ENCODE data around the gene C20orf144. TPM values are rescaled to one million over a fixed set of nuclear protein-coding genes. Genes with fewer than 3 reads are reported as not detected.

The C20orf144 gene
- polyA plus RNA-seq, 2 of the 4 experiments (the other 2 are of a cell fraction) = 0.10 to 0.12 TPM

DNA sequence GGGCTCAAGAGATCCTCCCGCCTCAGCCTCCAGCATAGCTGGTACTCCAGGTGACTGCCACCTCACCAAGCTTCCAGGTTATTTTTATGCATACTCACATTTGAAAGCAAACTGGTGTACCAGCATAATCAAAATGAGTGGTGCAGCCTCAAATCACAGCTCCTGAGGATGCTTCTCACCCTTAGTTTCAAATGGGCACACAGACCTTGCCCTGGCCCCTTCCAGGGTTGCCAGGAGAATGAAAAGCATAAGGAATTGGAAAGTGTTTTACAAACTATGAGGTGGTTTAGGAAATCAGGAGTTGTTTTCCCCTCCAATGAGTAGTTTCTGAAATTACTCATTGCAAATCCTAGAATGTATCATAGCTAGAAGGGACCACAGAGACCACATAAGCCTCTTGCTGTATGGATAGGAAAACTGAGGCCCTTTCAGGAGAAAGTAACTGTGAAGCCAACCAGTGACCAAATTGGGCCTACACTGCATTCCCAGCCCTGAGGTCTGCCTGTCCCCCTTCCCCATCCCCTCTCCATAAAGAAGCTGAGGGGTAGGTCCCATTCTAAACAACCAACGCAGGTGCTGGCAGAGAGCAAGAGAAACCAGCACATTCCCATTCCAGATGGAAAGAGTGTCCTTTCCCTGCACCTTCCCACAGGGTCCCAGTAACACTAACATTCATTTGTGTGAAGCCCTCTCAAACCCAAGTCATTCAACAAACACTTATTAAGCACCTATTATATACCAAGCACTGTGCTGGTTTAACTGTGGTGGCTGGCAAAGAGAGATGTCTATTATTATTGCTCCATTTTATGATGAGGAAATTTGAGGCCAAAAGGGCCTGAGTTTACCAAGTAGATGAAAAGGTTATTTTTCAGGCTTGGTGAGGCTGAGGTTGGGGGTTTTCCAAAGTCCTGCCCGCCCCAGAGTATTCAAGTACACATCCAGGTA, 26.1 kb downstream of the C20orf144 start:
- ChIA-PET CTCF (interaction anchor here (1.2 kb wide), 3 partner anchors 10 to 44 kb away, joined by 3 read pairs; partner anchors contain the start of gene ZNF341), POLR2A (no interaction called here)
- peaks cover 19% of the 10 kb centered on the region for H3K4me1 ChIP-seq
- no peaks in the 10 kb centered on the region for H3K9me3 ChIP-seq
- FAIRE-seq (no peak), DNase-seq (ENCODE audit: low read depth in 1 of 2, low spot score in 1 of 2) (no peak), ATAC-seq (no peak)
- TF ChIP-seq, protein P1, sequence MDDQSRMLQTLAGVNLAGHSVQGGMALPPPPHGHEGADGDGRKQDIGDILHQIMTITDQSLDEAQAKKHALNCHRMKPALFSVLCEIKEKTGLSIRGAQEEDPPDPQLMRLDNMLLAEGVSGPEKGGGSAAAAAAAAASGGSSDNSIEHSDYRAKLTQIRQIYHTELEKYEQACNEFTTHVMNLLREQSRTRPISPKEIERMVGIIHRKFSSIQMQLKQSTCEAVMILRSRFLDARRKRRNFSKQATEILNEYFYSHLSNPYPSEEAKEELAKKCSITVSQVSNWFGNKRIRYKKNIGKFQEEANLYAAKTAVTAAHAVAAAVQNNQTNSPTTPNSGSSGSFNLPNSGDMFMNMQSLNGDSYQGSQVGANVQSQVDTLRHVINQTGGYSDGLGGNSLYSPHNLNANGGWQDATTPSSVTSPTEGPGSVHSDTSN (IDR thresholded peaks at IDR 0.05) = no peak
- TF ChIP-seq, protein P2, sequence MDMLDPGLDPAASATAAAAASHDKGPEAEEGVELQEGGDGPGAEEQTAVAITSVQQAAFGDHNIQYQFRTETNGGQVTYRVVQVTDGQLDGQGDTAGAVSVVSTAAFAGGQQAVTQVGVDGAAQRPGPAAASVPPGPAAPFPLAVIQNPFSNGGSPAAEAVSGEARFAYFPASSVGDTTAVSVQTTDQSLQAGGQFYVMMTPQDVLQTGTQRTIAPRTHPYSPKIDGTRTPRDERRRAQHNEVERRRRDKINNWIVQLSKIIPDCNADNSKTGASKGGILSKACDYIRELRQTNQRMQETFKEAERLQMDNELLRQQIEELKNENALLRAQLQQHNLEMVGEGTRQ (IDR thresholded peaks at IDR 0.05) = no peak
- TF ChIP-seq CBX2 (IDR thresholded peaks at IDR 0.05; ENCODE audit: borderline replicate concordance, low read depth) = no peak
- TF ChIP-seq, protein P3, sequence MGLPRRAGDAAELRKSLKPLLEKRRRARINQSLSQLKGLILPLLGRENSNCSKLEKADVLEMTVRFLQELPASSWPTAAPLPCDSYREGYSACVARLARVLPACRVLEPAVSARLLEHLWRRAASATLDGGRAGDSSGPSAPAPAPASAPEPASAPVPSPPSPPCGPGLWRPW (IDR thresholded peaks at IDR 0.05) = no peak
- TF ChIP-seq GATA3 (IDR thresholded peaks at IDR 0.05; ENCODE audit: borderline replicate concordance) = no peak
- no peak for TF ChIP-seq MAFK (IDR thresholded peaks at IDR 0.05; ENCODE audit: partially characterized antibody)
- TF ChIP-seq HOXB5 (CRISPR knock-in tag; IDR thresholded peaks at IDR 0.05) = no peak
- TF ChIP-seq NPAS2 (CRISPR knock-in tag; IDR thresholded peaks at IDR 0.05; ENCODE audit: borderline replicate concordance) = no peak
- no peak for TF ChIP-seq SMC3 (IDR thresholded peaks at IDR 0.05)
- no peak for TF ChIP-seq EP300 (IDR thresholded peaks at IDR 0.05)
- TF ChIP-seq, protein P4, sequence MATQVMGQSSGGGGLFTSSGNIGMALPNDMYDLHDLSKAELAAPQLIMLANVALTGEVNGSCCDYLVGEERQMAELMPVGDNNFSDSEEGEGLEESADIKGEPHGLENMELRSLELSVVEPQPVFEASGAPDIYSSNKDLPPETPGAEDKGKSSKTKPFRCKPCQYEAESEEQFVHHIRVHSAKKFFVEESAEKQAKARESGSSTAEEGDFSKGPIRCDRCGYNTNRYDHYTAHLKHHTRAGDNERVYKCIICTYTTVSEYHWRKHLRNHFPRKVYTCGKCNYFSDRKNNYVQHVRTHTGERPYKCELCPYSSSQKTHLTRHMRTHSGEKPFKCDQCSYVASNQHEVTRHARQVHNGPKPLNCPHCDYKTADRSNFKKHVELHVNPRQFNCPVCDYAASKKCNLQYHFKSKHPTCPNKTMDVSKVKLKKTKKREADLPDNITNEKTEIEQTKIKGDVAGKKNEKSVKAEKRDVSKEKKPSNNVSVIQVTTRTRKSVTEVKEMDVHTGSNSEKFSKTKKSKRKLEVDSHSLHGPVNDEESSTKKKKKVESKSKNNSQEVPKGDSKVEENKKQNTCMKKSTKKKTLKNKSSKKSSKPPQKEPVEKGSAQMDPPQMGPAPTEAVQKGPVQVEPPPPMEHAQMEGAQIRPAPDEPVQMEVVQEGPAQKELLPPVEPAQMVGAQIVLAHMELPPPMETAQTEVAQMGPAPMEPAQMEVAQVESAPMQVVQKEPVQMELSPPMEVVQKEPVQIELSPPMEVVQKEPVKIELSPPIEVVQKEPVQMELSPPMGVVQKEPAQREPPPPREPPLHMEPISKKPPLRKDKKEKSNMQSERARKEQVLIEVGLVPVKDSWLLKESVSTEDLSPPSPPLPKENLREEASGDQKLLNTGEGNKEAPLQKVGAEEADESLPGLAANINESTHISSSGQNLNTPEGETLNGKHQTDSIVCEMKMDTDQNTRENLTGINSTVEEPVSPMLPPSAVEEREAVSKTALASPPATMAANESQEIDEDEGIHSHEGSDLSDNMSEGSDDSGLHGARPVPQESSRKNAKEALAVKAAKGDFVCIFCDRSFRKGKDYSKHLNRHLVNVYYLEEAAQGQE (IDR thresholded peaks at IDR 0.05) = no peak
- no peak for TF ChIP-seq ZFP36 (IDR thresholded peaks at IDR 0.05; ENCODE audit: borderline replicate concordance, partially characterized antibody)
- no peak for TF ChIP-seq JUN (IDR thresholded peaks at IDR 0.05)
- TF ChIP-seq CEBPB (IDR thresholded peaks at IDR 0.05) = no peak
- TF ChIP-seq CHD2 (IDR thresholded peaks at IDR 0.05; ENCODE audit: low read length, partially characterized antibody) = no peak
- TF ChIP-seq, protein P5, sequence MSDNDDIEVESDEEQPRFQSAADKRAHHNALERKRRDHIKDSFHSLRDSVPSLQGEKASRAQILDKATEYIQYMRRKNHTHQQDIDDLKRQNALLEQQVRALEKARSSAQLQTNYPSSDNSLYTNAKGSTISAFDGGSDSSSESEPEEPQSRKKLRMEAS (IDR thresholded peaks at IDR 0.05) = no peak
- no peak for TF ChIP-seq NFE2L2 (conservative IDR thresholded peaks at IDR 0.05; ENCODE audit: low read length)
- TF ChIP-seq ESRRA (IDR thresholded peaks at IDR 0.05; ENCODE audit: borderline replicate concordance, low read length) = no peak
- no peak for TF ChIP-seq ZNF302 (CRISPR knock-in tag; IDR thresholded peaks at IDR 0.05)
- H3K4me3 ChIP-seq = no peak overlapping the region
- H3K27ac ChIP-seq = no peak overlapping the region
- 85% methylated on average over 3 of the region's 3 CpGs for WGBS (ENCODE audit: missing lambda C conversion rate)
- no peak overlapping the region for H3K4me2 ChIP-seq

DNA sequence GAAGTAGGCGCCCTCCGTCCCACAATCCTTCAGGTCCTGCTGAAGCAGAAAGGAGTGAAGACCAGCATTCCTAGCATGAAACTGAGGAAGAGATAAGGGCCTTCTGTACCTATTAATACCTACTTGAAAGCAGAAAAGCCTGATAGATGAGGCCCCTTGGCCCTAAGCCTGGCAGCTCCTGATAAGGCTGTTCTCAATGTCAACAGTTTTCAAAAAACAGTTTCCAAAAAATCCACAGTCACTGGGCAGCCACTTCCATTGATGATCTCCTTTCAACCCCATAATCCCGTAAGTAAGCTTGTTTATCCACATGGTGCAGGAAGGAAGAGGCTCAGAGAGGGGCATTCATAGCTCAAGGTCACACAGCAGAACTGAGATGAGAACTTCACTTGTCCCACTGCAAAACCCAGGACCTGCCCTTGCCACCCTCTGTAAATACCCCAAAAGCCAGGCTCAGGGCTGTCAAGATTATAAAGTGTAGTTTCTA, 26.9 kb downstream of the C20orf144 start:
- no peak overlapping the region for H3K4me3 ChIP-seq
- H3K4me1 ChIP-seq = peaks cover 18% of the 10 kb centered on the region
- ChIA-PET CTCF (interaction anchor here (0.9 to 1.6 kb wide), 2 partner anchors 8 to 131 kb away, joined by 3 to 4 read pairs; no protein-coding TSS in a partner anchor), POLR2A (no interaction called here)
- H3K9me3 ChIP-seq = no peaks in the 10 kb centered on the region
- no peak for FAIRE-seq
- WGBS (ENCODE audit: missing lambda C conversion rate) = 91% methylated on average over 3 of the region's 3 CpGs
- H3K27ac ChIP-seq = no peak overlapping the region
- no peak overlapping the region for H3K4me2 ChIP-seq
- ATAC-seq = no peak
- no peak for DNase-seq (ENCODE audit: low read depth in 1 of 2, low spot score in 1 of 2)
- TF ChIP-seq ZSCAN20 (CRISPR knock-in tag; IDR thresholded peaks at IDR 0.05) (no peak), SMC3 (IDR thresholded peaks at IDR 0.05) (no peak), RFX5 (IDR thresholded peaks at IDR 0.05) (no peak), MYC (IDR thresholded peaks at IDR 0.05; ENCODE audit: borderline replicate concordance, low read length) (no peak), RNF2 (IDR thresholded peaks at IDR 0.05; ENCODE audit: borderline replicate concordance, low read depth) (no peak), KDM5A (IDR thresholded peaks at IDR 0.05) (no peak)
- TF ChIP-seq, protein P6, sequence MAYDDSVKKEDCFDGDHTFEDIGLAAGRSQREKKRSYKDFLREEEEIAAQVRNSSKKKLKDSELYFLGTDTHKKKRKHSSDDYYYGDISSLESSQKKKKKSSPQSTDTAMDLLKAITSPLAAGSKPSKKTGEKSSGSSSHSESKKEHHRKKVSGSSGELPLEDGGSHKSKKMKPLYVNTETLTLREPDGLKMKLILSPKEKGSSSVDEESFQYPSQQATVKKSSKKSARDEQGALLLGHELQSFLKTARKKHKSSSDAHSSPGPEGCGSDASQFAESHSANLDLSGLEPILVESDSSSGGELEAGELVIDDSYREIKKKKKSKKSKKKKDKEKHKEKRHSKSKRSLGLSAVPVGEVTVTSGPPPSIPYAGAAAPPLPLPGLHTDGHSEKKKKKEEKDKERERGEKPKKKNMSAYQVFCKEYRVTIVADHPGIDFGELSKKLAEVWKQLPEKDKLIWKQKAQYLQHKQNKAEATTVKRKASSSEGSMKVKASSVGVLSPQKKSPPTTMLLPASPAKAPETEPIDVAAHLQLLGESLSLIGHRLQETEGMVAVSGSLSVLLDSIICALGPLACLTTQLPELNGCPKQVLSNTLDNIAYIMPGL (CRISPR knock-in tag; IDR thresholded peaks at IDR 0.05; ENCODE audit: borderline replicate concordance) = no peak
- TF ChIP-seq, protein P7, sequence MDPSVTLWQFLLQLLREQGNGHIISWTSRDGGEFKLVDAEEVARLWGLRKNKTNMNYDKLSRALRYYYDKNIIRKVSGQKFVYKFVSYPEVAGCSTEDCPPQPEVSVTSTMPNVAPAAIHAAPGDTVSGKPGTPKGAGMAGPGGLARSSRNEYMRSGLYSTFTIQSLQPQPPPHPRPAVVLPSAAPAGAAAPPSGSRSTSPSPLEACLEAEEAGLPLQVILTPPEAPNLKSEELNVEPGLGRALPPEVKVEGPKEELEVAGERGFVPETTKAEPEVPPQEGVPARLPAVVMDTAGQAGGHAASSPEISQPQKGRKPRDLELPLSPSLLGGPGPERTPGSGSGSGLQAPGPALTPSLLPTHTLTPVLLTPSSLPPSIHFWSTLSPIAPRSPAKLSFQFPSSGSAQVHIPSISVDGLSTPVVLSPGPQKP (IDR thresholded peaks at IDR 0.05; ENCODE audit: low read depth, low read length) = no peak

All from A549 (cell line).